GM23248 (cell line): ENCODE data around the gene DPP3.

Experiments
- EZH2 ChIP-seq: fragments of 200-600 bp; sonication (generic); IDR thresholded peaks from 2 replicates; pipeline ENCODE4 v1.6.1; 2018; ENCODE audit warnings: antibody characterized with exemption, mild to moderate bottlenecking; ENCODE audit not compliant: insufficient read depth, poor library complexity, severe bottlenecking
- EZH2phosphoT487 ChIP-seq: fragments of 200-600 bp; sonication (generic); IDR thresholded peaks from 2 replicates; pipeline ENCODE4 v1.6.1; 2018; ENCODE audit warnings: antibody characterized with exemption, moderate library complexity, mild to moderate bottlenecking, low read depth; ENCODE audit not compliant: insufficient read depth

- TF ChIP-seq EZH2phosphoT487, result no peak
- no peak for TF ChIP-seq EZH2
These were observed 59.6 kb downstream of the DPP3 start for GRCh38 chr11:66539870-66540213.
